Activated T-helper 17 cell treated with anti-CD3 and anti-CD28 coated beads, Interleukin-2, amount 50 U/mL, for 72 hours (primary cell): Measurements from ENCODE around the gene TPGS2. TPM values are rescaled to one million over a fixed set of nuclear protein-coding genes. Genes with fewer than 3 reads are reported as not detected.
"Not testable (repeated sequence)": the region's sequence is repeated elsewhere in the genome, so short reads cannot be mapped to it uniquely, and the experiment has no call there.

Source experiments
- ATAC-seq: fragments of 150-1000 bp; cut with Tn5 transposase; replicated peaks from 2 replicates; pipeline ENCODE4 v1.10.0; 2021; ENCODE audit warnings: mild to moderate bottlenecking, moderate library complexity
- H3K27ac Mint-ChIP-seq: one replicate; pipeline ENCODE4 v1.8.0; 2022; ENCODE audit warnings: mixed read lengths
- H3K27me3 Mint-ChIP-seq: one replicate; pipeline ENCODE4 v1.8.0; 2022; ENCODE audit warnings: mixed read lengths
- H3K36me3 Mint-ChIP-seq: one replicate; pipeline ENCODE4 v1.8.0; 2022; ENCODE audit warnings: low read depth, mild to moderate bottlenecking, mixed read lengths
- H3K4me1 Mint-ChIP-seq: one replicate; pipeline ENCODE4 v1.8.0; 2022; ENCODE audit warnings: mixed read lengths
- H3K4me3 Mint-ChIP-seq: one replicate; pipeline ENCODE4 v1.8.0; 2022; ENCODE audit warnings: mild to moderate bottlenecking, mixed read lengths
- H3K9me3 Mint-ChIP-seq: one replicate; pipeline ENCODE4 v1.8.0; 2022; ENCODE audit warnings: mixed read lengths
- total RNA-seq, 2 donors: library from RNA; stranded (reverse); gene quantifications; one replicate each; pipeline ENCODE4 v1.2.3, GENCODE V29; 2022

Gene TPGS2, protein sequence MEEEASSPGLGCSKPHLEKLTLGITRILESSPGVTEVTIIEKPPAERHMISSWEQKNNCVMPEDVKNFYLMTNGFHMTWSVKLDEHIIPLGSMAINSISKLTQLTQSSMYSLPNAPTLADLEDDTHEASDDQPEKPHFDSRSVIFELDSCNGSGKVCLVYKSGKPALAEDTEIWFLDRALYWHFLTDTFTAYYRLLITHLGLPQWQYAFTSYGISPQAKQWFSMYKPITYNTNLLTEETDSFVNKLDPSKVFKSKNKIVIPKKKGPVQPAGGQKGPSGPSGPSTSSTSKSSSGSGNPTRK
- 100 to 1,000 TPM in 1 of 2 donors, 10 to 100 TPM in 1; 53.9 to 100 TPM for total RNA-seq

DNA sequence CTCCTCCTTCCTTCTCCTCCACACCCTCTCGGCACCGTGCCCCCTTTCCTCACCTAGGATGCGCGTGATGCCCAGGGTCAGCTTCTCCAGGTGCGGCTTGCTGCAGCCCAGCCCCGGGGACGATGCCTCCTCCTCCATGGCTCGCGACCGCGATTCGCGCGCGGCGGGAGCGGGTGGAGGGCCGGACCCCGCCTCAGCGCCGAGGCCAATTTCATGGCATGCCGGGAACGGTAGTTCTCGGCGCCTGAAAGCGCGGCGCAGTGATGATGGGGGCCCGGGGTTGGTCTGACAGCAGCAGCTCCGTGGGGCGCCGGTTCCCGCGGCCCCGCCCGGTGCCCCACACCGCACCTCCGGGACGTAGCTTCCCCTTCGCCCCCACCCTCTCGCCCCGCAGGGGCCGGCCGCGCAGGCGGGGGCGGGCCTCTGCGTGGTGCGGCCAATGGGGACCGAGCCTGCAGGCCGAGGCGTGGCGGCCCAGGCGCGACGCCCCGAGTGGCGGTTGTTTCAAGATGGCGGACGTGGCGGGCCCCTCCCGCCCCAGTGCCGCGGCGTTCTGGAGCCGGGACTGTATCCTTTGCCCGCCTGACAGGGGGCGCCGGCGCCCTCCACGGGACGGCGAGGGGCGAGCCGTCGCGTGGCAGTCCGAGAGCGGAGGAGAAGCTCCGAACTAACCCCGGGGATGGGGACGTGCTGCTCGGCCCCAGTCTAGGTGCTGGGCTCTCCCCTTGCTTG is at the start of gene TPGS2, which contains the start of gene KIAA1328:
TPGS2 (minus strand) TSS at position 373 of the 732 bp plus-strand sequence; CDS start at position 138, 235 bp downstream.
KIAA1328 (plus strand) TSS at position 498 of the 732 bp plus-strand sequence; CDS start at position 510, 12 bp downstream.
- peak; percentile 91 for ATAC-seq
- peak within 1 kb of the TSS; percentile 86 for H3K4me3 Mint-ChIP-seq
- H3K4me1 Mint-ChIP-seq, result peaks cover 23% of the 10 kb centered on the region
- no peaks in the 10 kb centered on the region for H3K27me3 Mint-ChIP-seq
- no peaks in the 10 kb centered on the region for H3K36me3 Mint-ChIP-seq
- H3K27ac Mint-ChIP-seq, result peak within 1 kb of the TSS; percentile 90
- no peaks in the 10 kb centered on the region for H3K9me3 Mint-ChIP-seq

DNA sequence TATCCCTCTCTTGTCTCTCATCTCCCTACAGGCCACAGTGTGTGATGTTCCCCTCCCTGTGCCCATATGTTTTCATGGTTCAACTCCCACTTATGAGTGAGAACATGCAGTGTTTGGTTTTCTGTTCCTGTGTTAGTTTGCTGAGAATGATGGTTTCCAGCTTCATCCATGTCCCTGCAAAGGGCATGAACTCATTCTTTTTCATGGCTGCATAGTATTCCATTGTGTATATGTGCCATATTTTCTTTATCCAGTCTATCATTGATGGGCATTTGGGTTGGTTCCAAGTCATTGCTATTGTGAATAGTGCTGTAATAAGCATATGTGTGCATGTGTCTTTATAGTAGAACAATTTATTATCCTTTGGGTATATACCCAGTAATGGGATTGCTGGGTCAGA is 45.0 kb upstream of the TPGS2 start:
- not testable (repeated sequence) for H3K27me3 Mint-ChIP-seq, H3K4me3 Mint-ChIP-seq, H3K4me1 Mint-ChIP-seq

DNA sequence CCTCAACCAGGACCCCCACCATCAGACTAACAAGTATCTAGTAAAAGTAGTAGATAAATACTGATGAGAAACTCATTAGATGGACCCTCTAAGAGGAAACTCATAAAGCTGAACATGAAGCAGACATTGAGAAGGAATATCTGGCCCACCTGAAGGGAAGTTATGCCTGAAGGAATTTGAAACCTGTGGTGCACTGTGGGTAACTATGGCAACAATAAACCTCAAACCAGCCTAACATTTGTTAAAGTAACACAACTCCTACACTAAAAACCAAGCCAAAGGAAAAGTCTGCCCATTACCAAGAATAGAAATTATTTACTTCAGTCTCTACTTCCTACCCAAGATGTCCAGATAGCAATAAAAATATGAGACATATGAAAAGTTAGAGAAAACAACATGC is 43.5 kb upstream of the TPGS2 start:
- Mint-ChIP-seq H3K27ac (no peak overlapping the region), H3K27me3 (no peaks in the 10 kb centered on the region), H3K9me3 (no peaks in the 10 kb centered on the region), H3K4me1 (no peaks in the 10 kb centered on the region), H3K36me3 (peaks cover 40% of the 10 kb centered on the region), H3K4me3 (no peak overlapping the region)
- no peak for ATAC-seq

More for the DNA sequence above, 45.0 kb upstream of the TPGS2 start:
- ATAC-seq, H3K9me3 Mint-ChIP-seq, H3K27ac Mint-ChIP-seq: not testable (repeated sequence)
- peaks cover 40% of the 10 kb centered on the region for H3K36me3 Mint-ChIP-seq

DNA sequence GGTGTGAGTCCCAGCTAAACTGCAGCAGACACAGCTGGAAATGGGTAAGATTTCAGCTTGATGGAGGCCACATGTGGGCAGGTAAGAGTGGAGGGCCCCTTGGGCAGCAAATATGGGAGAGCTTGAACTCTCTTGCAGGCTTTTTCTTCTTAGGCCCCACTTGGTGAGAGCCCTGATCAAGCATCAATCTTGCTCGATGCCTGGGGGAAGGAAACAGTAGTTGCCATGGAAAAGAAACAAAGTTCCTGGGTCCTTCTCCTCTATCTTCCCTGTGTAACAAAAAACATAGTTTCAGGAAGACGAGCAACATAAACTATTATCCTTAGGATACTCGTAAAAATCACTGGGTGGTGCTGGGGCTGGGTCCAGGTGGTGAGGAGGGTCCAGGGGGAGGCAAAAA is 43.0 kb upstream of the TPGS2 start:
- H3K27ac Mint-ChIP-seq, result no peak overlapping the region
- H3K9me3 Mint-ChIP-seq, result no peaks in the 10 kb centered on the region
- no peak overlapping the region for H3K4me3 Mint-ChIP-seq
- H3K4me1 Mint-ChIP-seq, result no peaks in the 10 kb centered on the region
- ATAC-seq, result no peak
- no peaks in the 10 kb centered on the region for H3K27me3 Mint-ChIP-seq
- peaks cover 35% of the 10 kb centered on the region for H3K36me3 Mint-ChIP-seq

DNA sequence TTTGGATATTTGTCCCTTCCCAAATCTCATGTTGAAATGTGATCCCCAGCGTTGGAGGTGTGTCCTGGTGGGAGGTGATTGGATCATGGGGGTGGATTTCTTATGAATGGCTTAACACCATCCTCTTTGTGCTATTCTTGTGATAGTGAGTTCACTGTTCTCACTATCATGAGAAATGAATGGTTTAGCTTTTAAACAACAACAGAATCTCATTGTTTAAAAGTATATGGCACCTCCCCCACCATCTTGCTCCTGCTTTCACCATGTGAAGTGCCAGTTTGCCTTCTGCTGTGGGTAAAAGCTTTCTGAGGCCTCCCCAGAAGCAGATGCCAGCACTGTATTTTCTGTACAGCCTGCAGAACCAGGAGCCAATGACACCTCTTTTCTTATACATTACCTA is 38.3 kb upstream of the TPGS2 start:
- no peak for ATAC-seq
- no peaks in the 10 kb centered on the region for H3K9me3 Mint-ChIP-seq
- H3K27me3 Mint-ChIP-seq, result no peaks in the 10 kb centered on the region
- H3K27ac Mint-ChIP-seq, result no peak overlapping the region
- H3K4me1 Mint-ChIP-seq, result peaks cover 5% of the 10 kb centered on the region
- peaks cover 48% of the 10 kb centered on the region for H3K36me3 Mint-ChIP-seq
- H3K4me3 Mint-ChIP-seq, result no peak overlapping the region

DNA sequence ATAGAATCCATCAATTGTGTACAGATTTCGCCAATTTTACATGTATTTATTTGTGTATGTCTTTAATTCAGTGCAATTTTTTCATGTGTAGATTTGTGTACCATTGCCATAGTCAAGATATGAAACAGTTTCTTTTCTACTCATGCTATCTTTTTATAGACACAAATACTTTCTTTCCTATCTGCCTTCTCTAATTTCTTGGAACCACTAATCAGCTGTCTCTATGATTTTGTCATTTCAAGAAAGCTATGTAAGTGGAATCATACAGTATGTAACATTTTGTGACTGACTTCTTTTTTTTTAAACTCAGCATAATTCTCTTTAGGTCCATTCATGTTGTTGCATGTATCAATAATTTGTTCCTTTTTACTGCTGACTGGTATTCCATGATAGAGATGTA is 33.4 kb upstream of the TPGS2 start:
- peak; percentile 51 for ATAC-seq
- Mint-ChIP-seq H3K36me3 (peaks cover 40% of the 10 kb centered on the region), H3K27me3 (no peaks in the 10 kb centered on the region), H3K27ac (no peak overlapping the region), H3K4me3 (no peak overlapping the region), H3K9me3 (no peaks in the 10 kb centered on the region), H3K4me1 (peaks cover 5% of the 10 kb centered on the region)

DNA sequence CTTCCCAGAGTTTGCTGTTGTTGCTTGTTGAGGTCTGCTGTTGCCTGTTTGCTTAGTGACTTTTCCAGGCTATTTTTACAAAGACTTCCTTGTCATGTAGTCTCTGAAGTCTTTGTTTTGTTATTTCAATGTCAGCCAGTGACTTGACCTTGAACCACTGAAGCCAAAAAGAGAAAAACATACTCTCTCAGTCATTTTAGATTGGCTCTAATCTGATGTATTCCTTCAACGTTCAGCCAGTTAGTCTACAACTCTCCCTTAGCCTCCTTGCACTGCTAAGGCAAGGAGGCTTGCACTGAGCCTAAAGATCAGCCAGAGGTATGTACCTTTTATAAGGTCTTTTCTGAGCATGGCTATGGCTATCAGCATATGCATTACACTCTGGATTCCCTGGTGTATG is 28.0 kb upstream of the TPGS2 start:
- H3K4me1 Mint-ChIP-seq, result peaks cover 5% of the 10 kb centered on the region
- no peaks in the 10 kb centered on the region for H3K27me3 Mint-ChIP-seq
- H3K9me3 Mint-ChIP-seq, result peaks cover 4% of the 10 kb centered on the region
- H3K27ac Mint-ChIP-seq, result no peak overlapping the region
- H3K4me3 Mint-ChIP-seq, result no peak overlapping the region
- peaks cover 42% of the 10 kb centered on the region for H3K36me3 Mint-ChIP-seq
- no peak for ATAC-seq

DNA sequence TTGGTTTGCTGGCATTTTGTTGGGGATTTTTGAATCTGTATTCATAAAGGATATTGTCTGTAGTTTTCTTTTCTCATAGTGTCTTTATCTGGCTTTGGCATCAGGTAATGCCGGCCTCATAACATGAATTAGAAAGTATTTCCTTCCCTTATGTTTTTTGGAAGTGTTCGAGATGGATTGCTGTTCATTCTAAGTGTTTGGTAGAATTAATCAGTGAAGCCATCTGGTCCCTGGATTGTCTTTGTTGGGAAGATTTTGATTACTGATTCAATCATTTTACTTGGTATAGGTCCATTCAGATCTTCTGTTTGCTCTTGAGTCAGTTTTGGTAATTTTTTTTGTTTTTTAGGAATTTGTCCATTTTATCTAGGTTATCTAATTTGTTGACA is 22.4 kb upstream of the TPGS2 start:
- H3K36me3 Mint-ChIP-seq, result peaks cover 54% of the 10 kb centered on the region
- no peak overlapping the region for H3K4me3 Mint-ChIP-seq
- H3K27ac Mint-ChIP-seq, result no peak overlapping the region
- H3K27me3 Mint-ChIP-seq, result no peaks in the 10 kb centered on the region
- H3K9me3 Mint-ChIP-seq, result peaks cover 4% of the 10 kb centered on the region
- peaks cover 3% of the 10 kb centered on the region for H3K4me1 Mint-ChIP-seq
- ATAC-seq, result no peak

DNA sequence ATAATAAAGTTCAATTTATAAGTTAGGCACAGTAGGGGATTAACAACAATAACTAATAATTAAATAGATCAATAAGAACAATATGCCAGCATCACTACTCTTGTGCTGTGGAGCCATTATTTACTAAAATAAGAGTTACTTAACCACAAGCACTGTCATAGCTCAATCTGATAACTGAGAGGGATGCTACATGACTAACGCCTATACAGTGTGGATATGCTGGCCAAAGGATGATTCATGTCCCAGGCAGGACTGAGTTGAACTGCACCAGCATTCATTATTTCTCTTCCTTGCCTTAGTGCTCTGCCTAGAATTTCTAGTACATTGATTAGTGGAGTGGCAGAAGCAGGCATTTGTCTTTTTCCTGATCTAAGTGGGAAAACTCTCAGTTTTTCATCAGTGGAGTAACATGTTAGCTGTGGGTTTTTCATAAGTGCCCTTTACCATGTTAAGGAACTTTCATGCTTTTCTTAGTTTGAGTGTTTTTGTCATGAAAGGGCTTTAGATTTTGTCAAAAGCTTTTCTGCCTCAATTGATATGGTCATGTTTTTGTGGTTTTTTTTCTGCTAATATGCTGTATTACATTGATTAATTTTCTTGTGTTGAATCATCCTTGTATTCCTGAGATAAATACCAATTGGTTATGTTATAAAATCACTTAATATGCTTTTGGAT is 21.9 kb upstream of the TPGS2 start:
- peaks cover 50% of the 10 kb centered on the region for H3K36me3 Mint-ChIP-seq
- H3K27me3 Mint-ChIP-seq, result no peaks in the 10 kb centered on the region
- no peaks in the 10 kb centered on the region for H3K4me1 Mint-ChIP-seq
- peaks cover 4% of the 10 kb centered on the region for H3K9me3 Mint-ChIP-seq
- ATAC-seq, result peak; percentile 100
- no peak overlapping the region for H3K27ac Mint-ChIP-seq
- no peak overlapping the region for H3K4me3 Mint-ChIP-seq

DNA sequence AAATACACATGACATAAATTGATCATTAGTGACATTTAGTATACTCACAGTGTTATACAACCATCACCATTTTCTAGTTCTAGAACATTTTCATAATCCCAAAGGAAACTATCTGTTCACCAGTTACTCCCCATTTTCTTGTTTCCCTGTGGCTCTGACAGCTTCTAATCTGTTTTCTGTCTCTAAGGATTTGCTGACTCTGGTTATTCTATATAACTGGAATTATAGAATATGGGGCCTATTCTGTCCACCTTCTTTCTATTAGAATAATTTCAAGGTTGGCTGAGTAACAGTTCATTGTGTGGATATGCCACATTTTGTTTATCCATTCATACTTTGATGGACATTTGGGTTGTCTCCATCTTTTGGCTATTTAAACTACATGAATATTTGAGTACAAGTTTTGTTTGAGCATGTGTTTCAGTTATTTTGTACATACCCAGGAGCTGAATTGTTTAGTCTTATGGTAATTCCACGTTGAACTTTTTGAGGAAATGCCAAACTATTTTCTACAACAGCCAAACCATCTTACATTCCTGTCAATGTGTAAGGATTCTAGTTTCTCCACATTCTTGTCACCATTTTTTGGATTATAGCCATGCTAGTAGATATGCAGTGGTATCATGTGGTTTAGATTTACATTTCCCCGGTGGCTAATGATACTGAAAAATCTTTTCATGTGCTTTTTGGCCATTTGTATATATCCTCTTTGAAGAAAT is 20.6 kb upstream of the TPGS2 start:
- H3K9me3 Mint-ChIP-seq, result peaks cover 4% of the 10 kb centered on the region
- no peak overlapping the region for H3K4me3 Mint-ChIP-seq
- peaks cover 47% of the 10 kb centered on the region for H3K36me3 Mint-ChIP-seq
- H3K4me1 Mint-ChIP-seq, result no peaks in the 10 kb centered on the region
- H3K27ac Mint-ChIP-seq, result no peak overlapping the region
- ATAC-seq, result no peak
- no peaks in the 10 kb centered on the region for H3K27me3 Mint-ChIP-seq

DNA sequence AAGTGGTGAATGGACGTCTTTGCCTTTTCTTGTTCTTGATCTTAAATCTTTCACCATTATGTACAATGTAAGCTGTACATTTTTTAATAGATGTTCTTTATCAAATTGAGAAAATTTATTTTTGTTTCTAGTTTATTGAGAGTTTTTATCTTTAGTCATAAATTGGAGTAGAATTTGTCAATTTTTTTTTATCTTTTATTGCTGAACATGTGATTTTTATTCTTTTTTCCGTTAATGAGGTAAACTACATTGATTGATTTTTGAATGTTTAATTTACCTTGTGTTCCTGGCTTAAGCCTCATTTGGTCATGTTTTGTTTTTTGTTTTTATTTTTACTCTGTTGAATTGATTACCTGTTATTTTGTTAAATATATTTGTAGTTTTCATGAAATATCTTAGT is 19.8 kb upstream of the TPGS2 start:
- Mint-ChIP-seq H3K27ac (no peak overlapping the region), H3K27me3 (no peaks in the 10 kb centered on the region), H3K4me1 (no peaks in the 10 kb centered on the region), H3K4me3 (no peak overlapping the region), H3K36me3 (peaks cover 38% of the 10 kb centered on the region), H3K9me3 (peaks cover 4% of the 10 kb centered on the region)
- no peak for ATAC-seq

DNA sequence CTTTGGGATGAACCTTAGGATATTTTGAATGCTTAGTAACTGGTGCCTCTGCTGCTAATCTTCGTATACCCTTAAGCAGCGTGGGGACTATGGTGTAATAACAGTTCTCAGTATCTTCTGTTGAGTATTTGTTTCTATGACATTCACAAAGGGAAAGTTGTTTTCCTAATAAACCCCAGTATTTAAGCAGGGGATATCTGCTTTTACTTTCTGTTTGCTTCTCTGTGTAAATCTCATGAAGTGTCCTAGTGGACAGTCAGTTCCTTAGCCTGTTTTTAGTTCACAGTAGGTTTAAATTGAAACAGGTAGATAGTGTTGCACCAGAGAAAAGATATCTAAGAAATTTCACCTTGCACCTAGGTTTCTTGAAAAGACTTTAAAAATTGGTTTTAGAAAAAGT is 15.0 kb upstream of the TPGS2 start:
- Mint-ChIP-seq H3K4me3 (no peak overlapping the region), H3K36me3 (peaks cover 27% of the 10 kb centered on the region), H3K27ac (no peak overlapping the region), H3K4me1 (no peaks in the 10 kb centered on the region), H3K27me3 (no peaks in the 10 kb centered on the region), H3K9me3 (no peaks in the 10 kb centered on the region)
- ATAC-seq, result no peak

DNA sequence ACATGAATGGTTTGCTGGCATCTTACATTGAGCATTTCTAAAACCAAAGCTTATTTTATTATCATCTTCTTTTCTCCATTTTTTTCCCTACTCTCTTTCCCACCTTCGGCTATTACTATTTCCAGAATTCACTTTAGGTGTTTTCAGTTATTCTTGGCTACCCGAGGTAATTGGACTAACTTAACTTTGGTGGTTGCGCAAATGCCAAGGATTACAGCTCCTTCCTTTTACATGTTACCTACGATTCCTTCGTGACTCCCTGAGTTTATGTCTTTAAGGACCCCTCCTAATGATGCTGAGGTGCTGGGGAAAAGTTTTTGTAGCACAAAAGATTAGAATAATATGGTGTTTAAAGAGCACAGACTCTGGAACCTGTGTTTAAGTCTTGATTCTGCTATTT is 14.4 kb upstream of the TPGS2 start:
- no peak overlapping the region for H3K4me3 Mint-ChIP-seq
- no peak for ATAC-seq
- peaks cover 27% of the 10 kb centered on the region for H3K36me3 Mint-ChIP-seq
- H3K27me3 Mint-ChIP-seq, result no peaks in the 10 kb centered on the region
- H3K4me1 Mint-ChIP-seq, result no peaks in the 10 kb centered on the region
- H3K9me3 Mint-ChIP-seq, result no peaks in the 10 kb centered on the region
- H3K27ac Mint-ChIP-seq, result no peak overlapping the region

DNA sequence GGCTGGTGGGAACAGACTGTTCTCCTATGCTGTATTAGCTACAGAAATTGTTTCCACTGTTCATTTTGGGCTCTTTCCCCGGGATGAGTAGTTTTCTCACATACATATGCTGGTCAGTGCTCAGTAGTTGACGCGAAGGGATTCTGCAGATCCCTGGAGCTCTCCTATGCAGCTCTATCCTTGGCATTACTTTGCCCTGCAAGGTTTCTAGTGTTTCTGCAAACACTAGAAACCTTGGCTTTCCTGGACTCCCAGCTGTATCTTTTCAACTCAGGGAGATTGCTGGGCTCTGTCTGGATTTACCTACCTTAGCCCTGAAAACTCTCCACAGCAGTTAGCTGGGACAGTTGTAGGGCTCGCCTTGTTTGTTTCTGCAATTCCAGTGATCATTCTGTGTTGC is 11.0 kb upstream of the TPGS2 start:
- Mint-ChIP-seq H3K4me3 (no peak overlapping the region), H3K9me3 (no peaks in the 10 kb centered on the region), H3K36me3 (peaks cover 42% of the 10 kb centered on the region), H3K4me1 (no peaks in the 10 kb centered on the region), H3K27me3 (no peaks in the 10 kb centered on the region), H3K27ac (peak overlapping the region; percentile 1)
- ATAC-seq, result no peak
